SK-N-MC (cell line): ENCODE results near the gene RASA3.

Experiments used
- EZH2 ChIP-seq: fragments of 200-600 bp; sonication (generic); IDR thresholded peaks from one replicate; pipeline ENCODE4 v1.6.1; 2017; ENCODE audit warnings: antibody characterized with exemption
- POLR2AphosphoS5 ChIP-seq: IDR thresholded peaks from 2 replicates; pipeline ENCODE4 v1.6.1; 2012; ENCODE audit warnings: mild to moderate bottlenecking, low read depth, low read length, borderline replicate concordance

DNA sequence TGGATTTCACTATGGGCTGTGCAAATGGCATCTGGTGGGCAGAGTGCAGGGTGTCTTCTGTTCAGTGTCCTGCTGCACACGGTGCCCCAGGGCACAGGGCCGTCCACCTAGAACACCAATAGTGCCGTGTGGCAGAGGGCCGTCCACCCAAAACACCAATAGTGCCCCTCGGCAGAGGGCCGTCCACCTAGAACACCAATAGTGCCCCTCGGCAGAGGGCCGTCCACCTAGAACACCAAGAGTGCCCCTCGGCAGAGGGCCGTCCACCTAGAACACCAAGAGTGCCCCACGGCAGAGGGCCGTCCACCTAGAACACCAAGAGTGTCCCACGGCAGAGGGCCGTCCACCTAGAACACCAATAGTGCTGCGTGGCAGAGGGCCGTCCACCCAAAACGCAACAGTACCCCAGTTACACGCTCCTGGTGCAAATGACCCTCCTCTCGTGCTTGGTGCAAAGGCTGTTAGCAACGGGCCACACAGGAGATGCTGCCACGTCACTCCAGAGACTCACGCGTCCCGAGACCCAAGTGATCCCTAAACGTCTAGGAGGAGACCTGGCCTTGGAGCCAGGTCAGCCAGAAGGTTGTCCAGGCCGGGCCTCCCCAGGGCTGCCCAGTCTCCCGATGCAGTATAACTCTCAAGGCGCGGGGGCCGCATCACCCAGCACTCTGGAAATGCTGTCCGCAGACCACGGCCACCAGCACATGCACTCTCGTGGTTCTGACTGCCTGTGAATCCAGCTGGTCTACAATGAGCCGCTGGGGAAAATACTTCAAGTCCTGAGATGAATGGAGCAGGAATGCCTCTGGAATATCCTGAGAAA is 51.5 kb downstream of the RASA3 start:
- TF ChIP-seq POLR2AphosphoS5, result no peak
- TF ChIP-seq EZH2, result no peak
